SU-DHL-6 (cell line): ENCODE measurements around the gene MYPOP.

Source experiments
- EZH2phosphoT487 ChIP-seq: fragments of 200-600 bp; sonication (generic), shearing (Covaris generic); conservative IDR thresholded peaks from 2 replicates; pipeline ENCODE4 v1.6.1; 2018; ENCODE audit warnings: mild to moderate bottlenecking, antibody characterized with exemption, low read length, moderate library complexity, mixed read lengths
- TF ChIP-seq, protein P1 (sequence below): fragments of 200-600 bp; sonication (generic); IDR thresholded peaks from one replicate; pipeline ENCODE4 v1.5.1; 2017; ENCODE audit warnings: antibody characterized with exemption, mild to moderate bottlenecking, low read length, moderate library complexity; ENCODE audit not compliant: insufficient read depth, poor library complexity, severe bottlenecking

DNA sequence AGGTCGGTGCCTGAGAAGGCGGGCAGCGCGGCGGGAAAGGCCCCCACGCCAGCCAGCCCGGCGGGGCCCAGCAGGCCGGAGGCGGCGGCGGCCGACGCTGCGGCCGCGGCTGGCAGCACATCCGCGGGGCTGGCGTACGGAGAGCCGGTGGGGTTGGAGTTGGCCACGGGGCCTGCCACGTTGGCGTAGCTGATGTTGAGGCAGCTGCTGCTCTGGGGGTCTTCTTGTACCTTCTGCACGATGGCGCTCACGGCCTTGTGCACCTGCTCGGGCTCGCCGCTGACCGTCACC lies 38.0 kb upstream of the MYPOP start:
- TF ChIP-seq, protein P1, sequence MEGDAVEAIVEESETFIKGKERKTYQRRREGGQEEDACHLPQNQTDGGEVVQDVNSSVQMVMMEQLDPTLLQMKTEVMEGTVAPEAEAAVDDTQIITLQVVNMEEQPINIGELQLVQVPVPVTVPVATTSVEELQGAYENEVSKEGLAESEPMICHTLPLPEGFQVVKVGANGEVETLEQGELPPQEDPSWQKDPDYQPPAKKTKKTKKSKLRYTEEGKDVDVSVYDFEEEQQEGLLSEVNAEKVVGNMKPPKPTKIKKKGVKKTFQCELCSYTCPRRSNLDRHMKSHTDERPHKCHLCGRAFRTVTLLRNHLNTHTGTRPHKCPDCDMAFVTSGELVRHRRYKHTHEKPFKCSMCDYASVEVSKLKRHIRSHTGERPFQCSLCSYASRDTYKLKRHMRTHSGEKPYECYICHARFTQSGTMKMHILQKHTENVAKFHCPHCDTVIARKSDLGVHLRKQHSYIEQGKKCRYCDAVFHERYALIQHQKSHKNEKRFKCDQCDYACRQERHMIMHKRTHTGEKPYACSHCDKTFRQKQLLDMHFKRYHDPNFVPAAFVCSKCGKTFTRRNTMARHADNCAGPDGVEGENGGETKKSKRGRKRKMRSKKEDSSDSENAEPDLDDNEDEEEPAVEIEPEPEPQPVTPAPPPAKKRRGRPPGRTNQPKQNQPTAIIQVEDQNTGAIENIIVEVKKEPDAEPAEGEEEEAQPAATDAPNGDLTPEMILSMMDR, result no peak
- TF ChIP-seq EZH2phosphoT487, result no peak
